GM21515 (cell line): ENCODE measurements around the gene TBXA2R.
"Not testable (repeated sequence)": the region's sequence is repeated elsewhere in the genome, so short reads cannot be mapped to it uniquely, and the experiment has no call there.

Experiments
- ATAC-seq: cut with Tn5 transposase; IDR thresholded peaks from one replicate; pipeline ENCODE4 v1.9.1; 2021; ENCODE audit not compliant: unreplicated experiment

TBXA2R gene

GRCh38 chr19:3606690-3607289 is at the start of gene TBXA2R:
TBXA2R (minus strand) TSS chr19:3606875; CDS start chr19:3600634, 6,241 bp downstream.
- ATAC-seq = no peak

GRCh38 chr19:3656073-3656746 is 49.5 kb upstream of the TBXA2R start:
- no peak for ATAC-seq

GRCh38 chr19:3655402-3656072 is 48.9 kb upstream of the TBXA2R start:
- no peak for ATAC-seq

- ATAC-seq = no peak
Observed at GRCh38 chr19:3653865-3654513, 47.3 kb upstream of the TBXA2R start.

GRCh38 chr19:3653081-3653795 is 46.6 kb upstream of the TBXA2R start:
- no peak for ATAC-seq

GRCh38 chr19:3652422-3652821 is 45.7 kb upstream of the TBXA2R start:
- no peak for ATAC-seq

GRCh38 chr19:3651684-3652083 is 45.0 kb upstream of the TBXA2R start:
- no peak for ATAC-seq

GRCh38 chr19:3649888-3650287 is 43.2 kb upstream of the TBXA2R start:
- ATAC-seq = no peak

- ATAC-seq = no peak
Observed at GRCh38 chr19:3648037-3648905, 41.6 kb upstream of the TBXA2R start.

GRCh38 chr19:3647102-3647501 is 40.4 kb upstream of the TBXA2R start:
- not testable (repeated sequence) for ATAC-seq

- ATAC-seq = no peak
Observed at GRCh38 chr19:3646336-3647092, 39.8 kb upstream of the TBXA2R start.

GRCh38 chr19:3645726-3646125 is 39.1 kb upstream of the TBXA2R start:
- ATAC-seq = no peak

- no peak for ATAC-seq
Observed at GRCh38 chr19:3645067-3645396, 38.4 kb upstream of the TBXA2R start.

- no peak for ATAC-seq
Observed at GRCh38 chr19:3644351-3645066, 37.8 kb upstream of the TBXA2R start.

- no peak for ATAC-seq
Observed at GRCh38 chr19:3643674-3644313, 37.1 kb upstream of the TBXA2R start.

- ATAC-seq = no peak
Observed at GRCh38 chr19:3642987-3643673, 36.5 kb upstream of the TBXA2R start.

- no peak for ATAC-seq
Observed at GRCh38 chr19:3642296-3642695, 35.6 kb upstream of the TBXA2R start.
